Aorta (tissue), 5 donors: ENCODE data around the gene DAP. TPM values are rescaled to one million over a fixed set of nuclear protein-coding genes. Genes with fewer than 3 reads are reported as not detected.

Source experiments
- ATAC-seq: fragments of 200-7000 bp; cut with Tn5 transposase; one replicate; pipeline ENCODE4 v1.9.1; 2022; ENCODE audit warnings: moderate library complexity; ENCODE audit not compliant: low FRiP score
- DNase-seq, 2 donors: peaks; one replicate each; pipeline ENCODE4 v3.0.0-alpha.2; 2020
- H3K27ac ChIP-seq, 2 donors: one replicate each; pipeline ENCODE4 v1.5.1; 2013; ENCODE audit warnings: low read length in 2 of 2, mild to moderate bottlenecking in 2 of 2, moderate library complexity in 2 of 2, control low read depth in 1 of 2, inconsistent platforms in 1 of 2, low read depth in 1 of 2
- H3K27me3 ChIP-seq, 2 donors: one replicate each; pipeline ENCODE4 v1.6.1; 2013; ENCODE audit warnings: control low read depth in 1 of 2, low read length in 1 of 2, mild to moderate bottlenecking in 1 of 2, moderate library complexity in 1 of 2; ENCODE audit not compliant: insufficient read depth in 2 of 2, control insufficient read depth in 1 of 2
- H3K36me3 ChIP-seq, 2 donors: one replicate each; pipeline ENCODE4 v1.6.1; 2013; ENCODE audit warnings: control low read depth in 1 of 2, low read length in 1 of 2, mild to moderate bottlenecking in 1 of 2; ENCODE audit not compliant: insufficient read depth in 2 of 2, control insufficient read depth in 1 of 2
- H3K4me1 ChIP-seq, 2 donors: one replicate each; pipeline ENCODE4 v1.6.1; 2013; ENCODE audit warnings: low read length in 2 of 2, control low read depth in 1 of 2, mild to moderate bottlenecking in 1 of 2, moderate library complexity in 1 of 2; ENCODE audit not compliant: insufficient read depth in 2 of 2, control insufficient read depth in 1 of 2
- H3K4me3 ChIP-seq, 2 donors: one replicate each; pipeline ENCODE4 v1.5.1; 2013; ENCODE audit warnings: low read length in 2 of 2, control low read depth in 1 of 2, mild to moderate bottlenecking in 1 of 2
- H3K9me3 ChIP-seq: one replicate; pipeline ENCODE4 v1.6.1; 2013; ENCODE audit warnings: mild to moderate bottlenecking, low read length; ENCODE audit not compliant: control insufficient read depth
- WGBS, 2 donors: extraction: QIAGEN DNeasy Blood & Tissue Kit; methylation state at CpG; one replicate each; pipeline ENCODE4 v1.1.7; 2013; 5-methylcytosine and 5-hydroxymethylcytosine counted together
- intact Hi-C, 2 donors: fragments of 100-400 bp; cut with DNase I; formaldehyde crosslinking; loops; one replicate each; pipeline versions ENCODE4 v1.14.2 to v1.15.0; 2022
- long read RNA-seq, 2 donors: library from polyadenylated mRNA; unstranded; transcript quantifications; one replicate each; pipeline ENCODE4 v2.0.0, GENCODE V29; 2020 to 2021
- polyA plus RNA-seq, 2 donors: library from polyadenylated mRNA; stranded (reverse); fragments of 200-250 nt; gene quantifications; one replicate each; pipeline ENCODE4 v1.2.3, GENCODE V29; 2013
- total RNA-seq, 2 donors: library from RNA; stranded (reverse); fragmentation: NEBNext Ultra II Directional; extraction: Animal tissue kit (Norgen Biotek cat#: 25700); gene quantifications; one replicate each; pipeline ENCODE4 v1.2.1, GENCODE V29; 2021
- donor health status: healthy with polysubstance abuse.
- donor health status: Bipolar disorder and iron deficiency.
- donor health status: DM: no; HTN: no; CAD: no.
- donor health status: DM: no; HTN: no; CAD: no.
- donor health status: DM: yes; HTN: yes; CAD: no.

Gene DAP
- total RNA-seq (100 to 1,000 TPM; 117 to 122 TPM), polyA plus RNA-seq (100 to 1,000 TPM; 146 to 188 TPM)
- long read RNA-seq, donor 1, transcript DAP-204 (2 exons, 277 nt), result minor isoform, 9 of 412 reads
- long read RNA-seq, donor 1, transcript DAP-201 (4 exons, 2,339 nt), result major isoform, 281 of 412 reads
- long read RNA-seq, donor 1, partial matches to known transcripts, result 29 of 412 reads
- long read RNA-seq, donor 1, other reads (novel, unspliced or antisense), result 92 of 412 reads
- long read RNA-seq, donor 2, transcript DAP-201 (4 exons, 2,339 nt), result major isoform, 105 of 141 reads
- long read RNA-seq, donor 2, partial matches to known transcripts, result 7 of 141 reads
- long read RNA-seq, donor 2, other reads (novel, unspliced or antisense), result 28 of 141 reads

GRCh38 chr5:10761185-10761932, at the start of gene DAP:
Gene DAP, minus strand, starts transcription at chr5:10761234. Its CDS starts 166 bp downstream, at chr5:10761068.
- Histone ChIP-seq H3K36me3 (no peaks in the 10 kb centered on the region), H3K4me1 (peaks cover 0 to 2% of the 10 kb centered on the region in 2 donors), H3K27ac (peak within 1 kb of the TSS; percentile 98 to 99), H3K9me3 (no peaks in the 10 kb centered on the region), H3K4me3 (peak within 1 kb of the TSS; percentile 89 to 98), H3K27me3 (no peaks in the 10 kb centered on the region)
- WGBS, 2 donors, result 0% methylated on average over 56 to 78 of the region's 79 CpGs
- peak; percentile 93 for ATAC-seq
- intact Hi-C loops, result loop anchor here in 1 of 2 donors (2.0 to 5.0 kb wide), 3 partner anchors 37 to 319 kb away; partner anchors contain the start of gene ROPN1L
- DNase-seq, result peak; percentile 89 to 95

- intact Hi-C loops, result no loop called here
- 47 to 52% methylated on average over 3 of the region's 3 CpGs for WGBS, 2 donors
- no peak overlapping the region for H3K27ac ChIP-seq
- DNase-seq (no peak), ATAC-seq (no peak)
- H3K9me3 ChIP-seq, result peaks cover 4% of the 10 kb centered on the region
- no peak overlapping the region for H3K4me3 ChIP-seq
- H3K4me1 ChIP-seq, result no peaks in the 10 kb centered on the region
- H3K36me3 ChIP-seq, result no peaks in the 10 kb centered on the region
- peaks cover 0 to 2% of the 10 kb centered on the region in 2 donors for H3K27me3 ChIP-seq
Observed at GRCh38 chr5:10808347-10809226, 47.6 kb upstream of the DAP start.

- no peak for ATAC-seq
- H3K36me3 ChIP-seq, result no peaks in the 10 kb centered on the region
- no peak overlapping the region for H3K4me3 ChIP-seq
- no peaks in the 10 kb centered on the region for H3K4me1 ChIP-seq
- 58 to 60% methylated on average over 9 of the region's 9 CpGs for WGBS, 2 donors
- H3K27me3 ChIP-seq, result peaks cover 0 to 2% of the 10 kb centered on the region in 2 donors
- H3K9me3 ChIP-seq, result peaks cover 4% of the 10 kb centered on the region
- DNase-seq, result no peak
- intact Hi-C loops, result no loop called here
- no peak overlapping the region for H3K27ac ChIP-seq
Observed at GRCh38 chr5:10801931-10802666, 41.1 kb upstream of the DAP start.

- no peak for DNase-seq
- no peak overlapping the region for H3K27ac ChIP-seq
- H3K36me3 ChIP-seq, result no peaks in the 10 kb centered on the region
- H3K4me3 ChIP-seq, result no peak overlapping the region
- no peaks in the 10 kb centered on the region for H3K4me1 ChIP-seq
- H3K9me3 ChIP-seq, result peaks cover 4% of the 10 kb centered on the region
- H3K27me3 ChIP-seq, result peaks cover 0 to 2% of the 10 kb centered on the region in 2 donors
- no peak for ATAC-seq
- intact Hi-C loops, result no loop called here
- WGBS, 2 donors, result 80 to 85% methylated on average over 3 of the region's 3 CpGs
Observed at GRCh38 chr5:10800852-10801251, 39.8 kb upstream of the DAP start.

GRCh38 chr5:10797261-10797660, 36.2 kb upstream of the DAP start:
- H3K36me3 ChIP-seq, result no peaks in the 10 kb centered on the region
- no peaks in the 10 kb centered on the region for H3K9me3 ChIP-seq
- no peak overlapping the region for H3K27ac ChIP-seq
- H3K4me3 ChIP-seq, result no peak overlapping the region
- no peaks in the 10 kb centered on the region for H3K27me3 ChIP-seq
- DNase-seq (no peak), ATAC-seq (no peak)
- no peaks in the 10 kb centered on the region for H3K4me1 ChIP-seq
- intact Hi-C loops, result loop anchor here in 1 of 2 donors (5.0 kb wide), 1 partner anchor 55 kb away; no protein-coding TSS in a partner anchor
- 52 to 68% methylated on average over 3 of the region's 3 CpGs for WGBS, 2 donors

GRCh38 chr5:10793785-10794184, 32.8 kb upstream of the DAP start:
- WGBS, 2 donors, result 62 to 67% methylated on average over 6 of the region's 6 CpGs

GRCh38 chr5:10792336-10792735, 31.3 kb upstream of the DAP start:
- no peak for DNase-seq

More at GRCh38 chr5:10793785-10794184, 32.8 kb upstream of the DAP start:
- no peaks in the 10 kb centered on the region for H3K36me3 ChIP-seq
- no peaks in the 10 kb centered on the region for H3K9me3 ChIP-seq
- no peaks in the 10 kb centered on the region for H3K4me1 ChIP-seq
- H3K4me3 ChIP-seq, result no peak overlapping the region
- no peak for DNase-seq
- H3K27me3 ChIP-seq, result no peaks in the 10 kb centered on the region
- no peak for ATAC-seq
- intact Hi-C loops, result no loop called here
- H3K27ac ChIP-seq, result no peak overlapping the region

GRCh38 chr5:10789726-10790125, 28.7 kb upstream of the DAP start:
- Histone ChIP-seq H3K36me3 (no peaks in the 10 kb centered on the region), H3K27ac (no peak overlapping the region), H3K4me3 (no peak overlapping the region), H3K4me1 (no peaks in the 10 kb centered on the region), H3K9me3 (no peaks in the 10 kb centered on the region), H3K27me3 (no peaks in the 10 kb centered on the region)
- WGBS, 2 donors, result 47 to 53% methylated on average over 3 of the region's 3 CpGs
- intact Hi-C loops, result no loop called here
- DNase-seq (no peak), ATAC-seq (no peak)

More at GRCh38 chr5:10792336-10792735, 31.3 kb upstream of the DAP start:
- Histone ChIP-seq H3K27ac (no peak overlapping the region), H3K27me3 (no peaks in the 10 kb centered on the region), H3K4me1 (no peaks in the 10 kb centered on the region), H3K4me3 (no peak overlapping the region), H3K36me3 (no peaks in the 10 kb centered on the region), H3K9me3 (no peaks in the 10 kb centered on the region)
- intact Hi-C loops, result no loop called here
- WGBS, 2 donors, result 61 to 79% methylated on average over 1 of the region's 1 CpG
- no peak for ATAC-seq
